H4 (cell line): ENCODE results near the gene EIF1AD. TPM values are rescaled to one million over a fixed set of nuclear protein-coding genes. Genes with fewer than 3 reads are reported as not detected.

Source experiments
- DNase-seq: peaks from one replicate; pipeline ENCODE4 v3.0.0-alpha.2; 2015; ENCODE audit warnings: low spot score
- total RNA-seq: library from RNA; depleted of rRNA; stranded (reverse); fragments of >200 nt; shearing (Covaris generic); gene quantifications from 2 replicates; pipeline ENCODE4 v1.2.3, GENCODE V29; 2014

EIF1AD gene
- total RNA-seq, 1 experiment from 2014 or later = 20.7 TPM

- no peak for DNase-seq
Measured at GRCh38 chr11:66004186-66004585, 2.2 kb upstream of the EIF1AD start.

- no peak for DNase-seq
Measured at GRCh38 chr11:66003291-66003690, 1.3 kb upstream of the EIF1AD start.

GRCh38 chr11:66002648-66003225, 780 bp upstream of the EIF1AD start:
- peak; percentile 49 for DNase-seq

DNA sequence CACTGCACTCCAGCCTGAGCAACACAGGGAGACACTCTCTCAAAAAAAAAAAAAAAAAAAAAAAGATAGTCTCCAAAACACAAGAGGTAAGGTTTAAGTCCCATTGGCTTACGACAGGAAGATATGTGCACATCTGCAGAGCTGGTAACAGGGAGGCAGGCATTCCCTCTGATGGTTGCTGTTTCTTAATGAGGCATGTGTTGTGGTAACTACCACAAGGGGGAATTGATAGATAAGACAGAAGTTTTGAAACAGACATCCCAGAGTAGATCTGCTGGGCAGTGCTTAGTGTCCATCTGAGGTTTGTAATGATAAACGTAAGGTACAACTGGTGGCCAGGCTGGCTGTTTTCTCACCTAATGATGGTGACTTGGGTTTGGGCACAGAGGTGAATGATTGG, 4.7 kb downstream of the EIF1AD start:
- DNase-seq = no peak

DNA sequence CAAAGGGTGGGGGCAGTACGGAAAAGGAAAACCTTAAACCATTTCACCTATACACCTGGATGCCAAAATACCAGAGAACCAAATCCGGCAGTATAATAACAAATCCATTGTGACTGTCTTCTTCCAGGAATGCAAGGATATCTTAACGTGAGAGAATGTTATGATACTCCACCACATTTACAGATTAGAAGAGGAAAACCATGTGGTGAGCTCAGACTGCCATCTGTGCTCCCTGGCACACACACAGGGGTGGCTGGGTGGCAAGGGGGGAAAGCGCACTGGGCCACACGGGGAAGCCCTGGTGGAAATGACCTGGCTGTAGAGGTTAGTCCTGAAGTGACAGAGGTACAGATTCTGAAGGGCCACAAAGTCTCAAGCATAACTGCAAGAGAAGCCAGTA, 9.9 kb downstream of the EIF1AD start:
- DNase-seq = no peak

DNA sequence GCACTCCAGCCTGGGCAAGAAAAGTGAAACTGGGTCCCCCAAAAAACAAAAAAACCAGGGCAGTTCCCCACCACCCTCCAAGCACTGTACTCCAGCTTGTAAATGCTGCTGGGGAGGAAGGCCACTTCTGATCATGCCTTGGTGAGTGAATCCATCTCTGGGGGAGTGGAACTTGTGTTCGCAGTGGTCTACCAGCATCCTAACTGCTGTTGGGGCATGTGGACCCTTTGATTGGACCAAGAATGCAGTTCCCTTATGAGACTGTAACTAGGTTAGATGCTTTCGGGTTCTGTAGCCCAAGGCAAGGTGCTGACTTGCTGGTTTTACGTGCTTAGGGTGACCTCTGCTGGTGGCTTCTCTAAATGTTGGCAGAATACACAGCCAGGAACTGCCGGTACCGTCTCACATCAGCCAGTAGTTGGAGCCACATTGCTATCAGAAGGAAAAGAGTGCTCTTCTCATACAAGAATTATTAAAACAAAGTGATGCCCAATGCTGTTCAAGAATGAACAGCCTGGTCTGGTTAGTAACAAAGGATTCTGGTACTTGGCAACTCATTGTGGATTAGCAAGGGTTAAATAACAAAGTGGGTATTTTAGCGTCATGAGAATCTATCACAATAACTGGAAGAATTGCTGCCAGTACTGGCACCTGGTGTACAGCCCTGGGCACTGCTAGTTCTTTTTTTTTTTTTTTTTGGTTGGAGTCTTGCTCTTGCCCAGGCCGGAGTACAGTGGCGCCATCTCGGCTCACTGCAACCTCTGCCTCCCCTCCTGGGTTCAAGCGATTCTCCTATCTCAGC, 13.0 kb downstream of the EIF1AD start:
- peak; percentile 92 for DNase-seq

DNA sequence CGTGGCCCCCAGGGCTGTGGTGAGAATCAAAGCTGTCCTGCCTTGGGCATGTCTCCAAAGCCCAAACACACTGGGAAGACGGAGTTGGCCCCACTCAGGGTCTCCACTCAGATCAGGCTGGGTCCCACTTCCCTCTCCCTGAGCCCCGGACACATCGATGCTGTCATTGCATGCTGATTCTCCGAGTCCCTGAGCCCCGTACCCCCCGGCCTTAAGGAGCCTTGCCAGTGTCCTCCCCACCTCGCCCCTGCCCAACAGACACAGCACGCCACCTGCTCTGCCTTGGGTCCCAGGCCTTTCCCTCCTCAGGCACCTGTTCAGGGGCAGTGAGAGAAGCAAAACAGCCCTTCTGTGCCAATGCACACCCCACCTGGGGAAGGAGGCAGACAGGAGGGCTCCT, 14.6 kb downstream of the EIF1AD start:
- DNase-seq = no peak

GRCh38 chr11:65983589-65983987, 18.4 kb downstream of the EIF1AD start:
- DNase-seq = no peak

DNA sequence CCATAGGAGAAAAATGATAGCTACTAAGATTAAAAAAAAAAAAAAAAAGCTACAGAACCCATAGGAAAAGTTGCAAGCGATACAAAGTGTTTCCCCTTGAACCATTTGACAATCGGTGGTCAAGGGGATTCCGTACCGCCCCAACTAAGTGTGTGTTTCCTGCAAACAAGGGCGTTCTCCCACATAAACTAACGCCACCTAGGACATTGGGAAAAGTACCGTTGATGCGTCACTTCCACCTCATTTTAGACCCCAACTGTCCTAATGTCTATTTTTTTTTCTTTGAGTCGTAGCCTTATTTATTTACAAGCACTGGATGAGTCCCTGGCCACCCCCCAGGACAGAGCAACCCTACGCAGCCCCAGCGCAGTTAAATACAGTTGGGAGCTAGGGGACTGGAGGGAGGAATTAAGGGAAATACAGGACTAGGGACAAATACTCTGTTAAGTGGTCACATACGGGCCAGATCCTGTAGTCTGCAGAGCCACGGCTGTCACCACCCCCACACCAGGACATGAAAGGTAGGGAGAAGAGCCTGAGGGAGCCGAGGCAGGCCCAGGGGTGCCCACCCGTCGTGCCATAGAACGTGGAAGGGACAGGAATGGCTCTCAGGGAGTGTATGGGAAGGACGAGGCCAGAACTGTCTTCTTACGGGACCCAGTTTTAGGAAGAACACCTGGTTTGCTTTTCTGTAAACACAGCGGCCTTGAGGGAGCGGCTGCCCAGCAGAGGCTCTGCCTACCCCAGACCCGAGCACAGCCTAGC, 19.0 kb downstream of the EIF1AD start:
- no peak for DNase-seq

GRCh38 chr11:65981972-65982823, 19.8 kb downstream of the EIF1AD start:
- DNase-seq = no peak

- no peak for DNase-seq
Measured at GRCh38 chr11:65981101-65981740, 20.7 kb downstream of the EIF1AD start.

GRCh38 chr11:65979261-65979759, 22.6 kb downstream of the EIF1AD start:
- no peak for DNase-seq

DNA sequence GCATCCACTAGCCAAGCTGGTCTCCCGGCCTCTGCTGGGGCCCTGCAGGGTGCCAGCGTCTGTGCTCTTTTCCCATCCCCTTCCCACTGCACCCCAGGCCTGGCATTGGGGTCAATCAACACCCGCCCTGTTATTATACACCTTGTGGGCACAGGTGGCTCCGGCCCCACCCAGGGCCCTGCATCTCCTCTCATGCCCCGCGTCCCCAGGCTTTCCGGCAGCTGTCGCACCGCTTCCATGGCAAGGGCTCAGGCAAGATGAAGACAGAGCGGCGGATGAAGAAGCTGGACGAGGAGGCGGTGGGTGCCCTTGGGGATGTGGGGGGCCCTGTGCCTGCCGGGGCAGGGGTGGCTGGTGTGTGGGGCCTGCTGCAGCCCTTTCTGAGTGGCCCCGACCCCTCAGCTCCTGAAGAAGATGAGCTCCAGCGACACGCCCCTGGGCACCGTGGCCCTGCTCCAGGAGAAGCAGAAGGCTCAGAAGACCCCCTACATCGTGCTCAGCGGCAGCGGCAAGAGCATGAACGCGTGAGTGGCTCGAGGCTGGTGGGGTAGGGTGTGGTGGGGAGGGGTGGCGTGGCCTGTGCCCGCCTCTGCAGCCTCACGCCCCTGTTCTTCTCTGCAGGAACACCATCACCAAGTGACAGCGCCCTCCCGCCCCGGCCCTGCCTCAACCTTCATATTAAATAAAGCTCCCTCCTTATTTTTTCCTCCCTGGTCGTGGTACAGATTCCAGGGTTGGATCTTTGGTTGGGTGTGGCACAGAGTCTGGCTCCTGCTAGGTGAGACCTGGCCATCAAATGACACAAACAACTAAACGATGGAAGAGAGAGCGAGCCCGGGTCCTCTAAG, 23.3 kb downstream of the EIF1AD start:
- DNase-seq = no peak

GRCh38 chr11:65977621-65978390, 24.2 kb downstream of the EIF1AD start:
- DNase-seq = no peak

DNA sequence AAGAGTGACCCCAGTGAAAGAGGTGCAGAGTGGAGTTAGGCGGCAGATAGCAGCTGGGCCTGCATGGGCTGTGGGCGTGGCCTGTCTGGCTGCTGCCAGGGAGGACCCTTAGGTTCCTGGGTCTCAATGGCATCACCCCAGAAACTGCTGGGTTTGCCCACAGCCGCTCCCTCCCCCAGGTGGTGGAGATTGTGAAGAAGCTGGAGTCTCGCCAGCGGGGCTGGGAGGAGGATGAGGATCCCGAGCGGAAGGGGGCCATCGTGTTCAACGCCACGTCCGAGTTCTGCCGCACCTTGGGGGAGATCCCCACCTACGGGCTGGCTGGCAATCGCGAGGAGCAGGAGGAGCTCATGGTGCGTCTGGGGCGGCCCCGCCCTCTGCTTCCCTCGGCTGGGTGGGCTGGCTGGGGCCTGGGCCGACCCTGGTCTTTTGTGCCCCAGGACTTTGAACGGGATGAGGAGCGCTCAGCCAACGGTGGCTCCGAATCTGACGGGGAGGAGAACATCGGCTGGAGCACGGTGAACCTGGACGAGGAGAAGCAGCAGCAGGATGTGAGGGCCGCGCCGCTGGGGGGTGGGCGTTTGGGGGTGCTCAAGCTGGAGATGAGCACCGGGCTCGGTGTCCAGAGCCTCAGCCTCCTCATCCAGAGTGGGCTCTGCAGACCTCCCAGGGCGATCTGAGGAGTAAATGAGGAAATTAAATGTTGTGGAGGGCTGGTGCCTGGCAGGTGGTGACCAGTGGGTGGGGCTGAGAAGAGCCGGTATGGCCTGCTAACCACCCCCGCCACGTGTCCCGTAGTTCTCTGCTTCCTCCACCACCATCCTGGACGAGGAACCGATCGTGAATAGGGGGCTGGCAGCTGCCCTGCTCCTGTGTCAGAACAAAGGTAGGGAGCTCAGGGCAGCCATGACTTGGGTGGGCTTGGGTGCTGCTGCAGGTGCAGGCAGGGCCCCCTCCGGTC, 25.5 kb downstream of the EIF1AD start:
- DNase-seq = no peak

DNA sequence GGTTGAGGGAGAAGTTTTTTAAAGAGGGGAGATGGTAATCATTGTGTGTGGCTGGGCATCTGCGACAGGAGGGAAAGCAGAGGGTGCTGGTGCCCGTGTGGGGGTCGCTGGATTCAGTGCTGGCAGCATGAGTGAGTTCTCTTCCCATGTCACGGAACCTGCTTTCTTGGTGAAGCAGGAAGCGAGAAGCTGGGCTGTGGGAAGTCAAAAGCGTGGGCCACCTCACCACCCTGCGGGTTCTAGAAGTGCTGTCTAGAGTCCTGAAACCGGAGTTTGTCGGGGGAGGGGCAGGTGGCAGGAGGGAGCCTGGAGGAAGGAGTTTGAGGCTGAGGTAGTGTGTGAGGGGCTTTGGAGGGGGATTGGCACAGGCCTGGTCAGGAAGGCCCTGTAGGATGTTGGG, 26.2 kb downstream of the EIF1AD start:
- no peak for DNase-seq

DNA sequence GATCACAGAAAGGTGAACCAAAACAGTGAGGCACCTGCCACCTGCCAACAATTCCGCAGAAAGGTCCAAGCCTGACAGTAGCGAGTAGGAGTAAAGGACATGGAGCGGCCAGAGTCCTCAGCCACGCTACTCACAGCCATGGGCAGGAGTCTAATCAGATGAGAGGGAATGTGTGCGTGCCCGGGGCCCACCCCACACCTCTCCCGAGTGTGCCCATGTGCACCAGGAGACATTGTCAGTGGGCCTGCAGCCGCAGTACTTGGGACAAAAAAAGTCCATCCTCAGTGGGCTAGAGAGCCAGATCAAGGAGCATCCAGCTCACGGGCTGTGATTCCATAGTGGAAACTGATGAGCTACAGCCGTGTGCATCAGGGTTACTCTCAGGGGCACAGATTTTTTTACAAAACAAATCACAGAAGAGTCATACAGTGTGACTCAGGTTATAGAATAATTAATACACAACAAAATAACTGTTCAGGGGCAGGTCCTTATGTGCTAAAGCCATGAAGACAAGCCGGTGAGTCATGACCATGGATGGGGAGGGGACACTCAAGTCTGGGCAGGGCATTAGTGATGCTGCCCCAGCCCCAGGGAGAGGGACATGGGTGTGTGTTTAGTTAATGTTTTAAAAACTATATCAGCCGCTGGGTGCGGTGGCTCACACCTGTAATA, 28.4 kb downstream of the EIF1AD start:
- DNase-seq = no peak

- DNase-seq = no peak
Measured at GRCh38 chr11:65972116-65972515, 29.8 kb downstream of the EIF1AD start.
